ENCODE measurements around the gene ETV6.

The ETV6 gene

GRCh38 chr12:11763760-11764520, 114.5 kb downstream of the ETV6 start:
- no peak for DNase-seq

- DNase-seq = no peak
Observed at GRCh38 chr12:11764837-11765236, 115.4 kb downstream of the ETV6 start.

GRCh38 chr12:11765421-11765816, 115.9 kb downstream of the ETV6 start:
- no peak for DNase-seq

GRCh38 chr12:11765817-11766794, 116.6 kb downstream of the ETV6 start:
- DNase-seq = no peak

- no peak for DNase-seq
Observed at GRCh38 chr12:11767029-11767724, 117.7 kb downstream of the ETV6 start.

- DNase-seq = no peak
Observed at GRCh38 chr12:11767798-11768197, 118.3 kb downstream of the ETV6 start.

- no peak for DNase-seq
Observed at GRCh38 chr12:11768233-11768965, 118.9 kb downstream of the ETV6 start.

- no peak for DNase-seq
Observed at GRCh38 chr12:11769723-11770514, 120.4 kb downstream of the ETV6 start.

GRCh38 chr12:11771356-11771755, 121.9 kb downstream of the ETV6 start:
- no peak for DNase-seq

- no peak for DNase-seq
Observed at GRCh38 chr12:11771895-11772502, 122.5 kb downstream of the ETV6 start.

- DNase-seq = no peak
Observed at GRCh38 chr12:11773889-11774677, 124.6 kb downstream of the ETV6 start.

GRCh38 chr12:11774821-11775220, 125.3 kb downstream of the ETV6 start:
- DNase-seq = no peak

- no peak for DNase-seq
Observed at GRCh38 chr12:11776316-11776715, 126.8 kb downstream of the ETV6 start.

GRCh38 chr12:11777451-11777850, 128.0 kb downstream of the ETV6 start:
- DNase-seq = no peak

GRCh38 chr12:11777962-11778361, 128.5 kb downstream of the ETV6 start:
- no peak for DNase-seq

GRCh38 chr12:11778713-11779685, 129.5 kb downstream of the ETV6 start:
- no peak for DNase-seq

GRCh38 chr12:11780521-11781101, 131.1 kb downstream of the ETV6 start:
- no peak for DNase-seq

- no peak for DNase-seq
Observed at GRCh38 chr12:11782914-11783420, 133.5 kb downstream of the ETV6 start.

GRCh38 chr12:11785712-11786111, 136.2 kb downstream of the ETV6 start:
- DNase-seq = no peak

Data from DMS153 (cell line).